HG03460 (cell line): Measurements from ENCODE around the gene ZNF117.
"Not testable (repeated sequence)": the region's sequence is repeated elsewhere in the genome, so short reads cannot be mapped to it uniquely, and the experiment has no call there.

Source experiments
- ATAC-seq: cut with Tn5 transposase; IDR thresholded peaks from one replicate; pipeline ENCODE4 v1.9.1; 2021; ENCODE audit not compliant: unreplicated experiment

Gene ZNF117

DNA sequence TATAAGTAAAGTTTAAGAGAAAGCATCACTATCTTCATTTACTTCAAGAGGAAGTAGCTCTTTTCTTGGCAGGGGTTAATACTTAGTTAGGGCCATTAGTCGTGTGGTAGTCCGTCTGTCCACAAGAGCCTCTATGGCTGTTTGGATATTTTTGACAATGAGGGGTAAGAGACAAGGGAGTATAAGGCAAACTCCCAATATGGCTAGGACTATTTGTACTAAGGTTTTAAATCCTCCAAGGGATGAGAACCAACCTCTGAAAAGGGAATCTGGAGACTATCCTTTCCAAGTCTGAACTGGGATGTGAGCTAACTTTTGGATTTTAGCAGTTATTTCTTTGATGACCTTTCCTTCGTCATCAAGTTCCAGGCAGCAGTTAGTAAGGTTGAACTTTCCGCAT lies at the start of gene ZNF117:
Gene ZNF117 (minus strand): TSS at position 101 of the 400 bp plus-strand sequence.
- no peak for ATAC-seq

GRCh38 chr7:65038767-65039166 lies 47.9 kb upstream of the ZNF117 start:
- peak; percentile 14 for ATAC-seq

DNA sequence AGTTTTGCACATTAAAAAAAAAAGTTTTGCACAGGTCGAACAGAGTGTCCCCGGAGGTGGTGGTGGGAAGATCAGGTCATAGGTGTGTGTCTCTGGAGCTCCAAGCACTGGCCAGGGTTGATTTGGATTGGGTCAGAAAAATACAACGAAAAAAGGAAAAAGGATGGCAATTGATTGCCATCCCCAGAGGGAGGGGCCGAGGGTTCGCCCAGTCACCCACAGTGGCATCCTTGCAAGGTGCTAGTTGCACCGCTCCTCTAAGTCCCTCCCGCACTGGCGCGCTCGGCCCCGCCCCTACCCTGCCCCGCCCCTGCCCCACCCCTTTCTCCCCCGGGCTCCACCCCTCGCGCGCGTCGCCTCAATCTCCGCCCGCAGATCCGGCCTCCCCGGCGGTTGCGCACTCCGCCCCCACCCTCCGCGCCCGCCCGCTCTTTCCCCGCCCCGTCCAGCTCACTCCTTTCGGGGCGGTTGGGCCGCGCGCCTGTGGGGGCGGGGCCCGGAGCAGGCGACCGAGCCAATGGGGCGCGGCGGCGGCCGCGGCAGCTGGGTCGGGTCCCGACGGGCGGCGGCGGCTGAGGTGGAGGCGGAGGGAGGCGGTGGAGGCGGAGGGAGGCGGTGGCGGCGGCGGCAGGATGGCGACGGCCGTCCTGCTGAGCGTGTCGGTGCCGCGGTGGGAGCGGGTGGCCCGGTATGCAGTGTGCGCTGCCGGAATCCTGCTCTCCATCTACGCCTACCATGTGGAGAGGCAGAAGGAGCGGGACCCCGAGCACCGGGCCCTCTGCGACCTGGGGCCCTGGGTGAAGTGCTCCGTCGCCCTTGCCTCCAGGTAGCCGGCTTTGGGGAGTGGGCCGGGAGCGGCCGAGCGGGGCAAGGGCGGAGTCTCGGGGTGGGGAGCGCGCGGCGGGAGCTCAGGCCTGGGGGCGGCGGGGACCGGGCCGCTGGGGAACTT lies 47.2 kb upstream of the ZNF117 start:
- peak; percentile 85 for ATAC-seq

DNA sequence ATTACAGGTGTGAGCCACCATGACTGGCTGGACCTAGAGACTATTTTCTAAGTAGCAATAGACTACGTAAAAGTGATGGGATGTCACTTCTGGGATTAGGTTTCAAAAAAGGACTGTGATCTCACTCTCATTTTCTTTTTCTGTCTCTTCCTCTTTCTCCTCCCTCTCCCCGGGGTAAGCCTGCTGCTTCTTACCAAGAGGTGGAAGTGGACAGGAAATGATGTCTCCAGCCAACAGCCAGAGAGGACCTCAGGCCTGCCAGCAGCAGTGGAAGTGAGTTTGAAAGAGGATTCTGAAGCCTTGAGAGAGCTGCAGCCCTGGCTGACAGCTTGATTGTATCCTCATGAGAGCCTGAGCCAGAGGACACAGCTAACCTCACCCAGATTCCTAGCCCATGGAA lies 45.7 kb upstream of the ZNF117 start:
- ATAC-seq: not testable (repeated sequence)

DNA sequence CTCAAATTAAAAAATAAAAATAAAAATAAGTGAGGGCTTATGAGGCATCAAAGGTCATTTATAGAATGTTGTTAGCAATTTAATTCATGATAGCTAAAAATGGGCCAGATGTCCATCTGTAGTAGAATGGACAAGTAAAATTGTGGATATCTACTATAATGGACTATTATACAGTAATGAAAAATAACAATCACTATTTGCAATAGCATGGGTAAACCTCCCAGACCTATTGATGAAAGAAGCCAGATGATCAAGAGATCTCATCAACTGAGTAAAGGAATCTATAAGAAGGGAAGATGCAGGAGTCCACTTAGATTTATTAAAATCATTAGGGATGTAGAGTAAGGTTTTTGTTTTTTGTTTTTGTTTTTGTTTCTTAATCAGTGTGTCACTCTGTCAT lies 44.6 kb upstream of the ZNF117 start:
- ATAC-seq: not testable (repeated sequence)

DNA sequence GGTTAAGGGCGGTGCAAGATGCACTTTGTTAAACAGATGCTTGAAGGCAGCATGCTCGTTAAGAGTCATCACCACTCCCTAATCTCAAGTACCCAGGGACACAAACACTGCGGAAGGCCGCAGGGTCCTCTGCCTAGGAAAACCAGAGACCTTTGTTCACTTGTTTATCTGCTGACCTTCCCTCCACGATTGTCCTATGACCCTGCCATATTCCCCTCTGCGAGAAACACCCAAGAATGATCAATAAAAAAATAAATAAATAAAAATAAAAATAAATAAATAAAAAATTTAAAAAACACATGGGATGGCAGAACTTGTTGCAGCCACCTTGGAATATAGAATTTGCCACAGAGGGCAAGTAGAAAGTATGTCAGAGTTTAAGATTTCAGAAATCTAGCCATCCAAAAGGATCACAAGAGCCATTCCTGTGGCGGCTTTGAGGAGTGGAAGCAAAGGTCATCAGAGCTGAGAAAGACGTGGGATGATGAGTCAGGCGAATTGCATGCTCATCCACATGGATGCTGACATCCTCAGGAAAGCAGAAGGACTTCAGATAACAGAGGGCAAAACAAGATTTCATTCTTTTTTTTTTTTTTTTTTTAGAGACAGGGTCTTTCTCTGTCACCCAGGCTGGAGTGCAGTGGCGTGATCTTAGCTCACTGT lies 43.4 kb upstream of the ZNF117 start:
- ATAC-seq: not testable (repeated sequence)

GRCh38 chr7:65033391-65033790 lies 42.6 kb upstream of the ZNF117 start:
- not testable (repeated sequence) for ATAC-seq

DNA sequence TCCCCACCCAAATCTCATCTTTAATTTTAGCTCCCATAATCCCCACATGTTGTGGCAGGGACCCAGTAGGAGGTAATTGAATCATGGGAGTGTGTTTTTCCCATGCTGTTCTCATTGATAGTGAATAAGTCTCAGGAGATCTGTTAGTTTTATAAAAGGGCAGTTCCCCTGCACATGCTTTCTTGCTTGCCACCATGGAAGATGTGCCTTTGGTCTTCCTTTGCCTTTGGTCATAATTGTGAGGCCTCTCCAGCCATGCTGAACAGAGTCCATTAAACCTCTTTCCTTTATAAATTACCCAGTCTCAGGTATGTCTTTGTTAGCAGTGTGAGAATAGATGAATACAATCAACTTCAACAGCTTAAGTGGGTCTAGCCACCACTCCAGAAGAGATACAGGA lies 34.2 kb upstream of the ZNF117 start:
- not testable (repeated sequence) for ATAC-seq

- not testable (repeated sequence) for ATAC-seq
Observed at GRCh38 chr7:65020978-65021377, 30.1 kb upstream of the ZNF117 start.

DNA sequence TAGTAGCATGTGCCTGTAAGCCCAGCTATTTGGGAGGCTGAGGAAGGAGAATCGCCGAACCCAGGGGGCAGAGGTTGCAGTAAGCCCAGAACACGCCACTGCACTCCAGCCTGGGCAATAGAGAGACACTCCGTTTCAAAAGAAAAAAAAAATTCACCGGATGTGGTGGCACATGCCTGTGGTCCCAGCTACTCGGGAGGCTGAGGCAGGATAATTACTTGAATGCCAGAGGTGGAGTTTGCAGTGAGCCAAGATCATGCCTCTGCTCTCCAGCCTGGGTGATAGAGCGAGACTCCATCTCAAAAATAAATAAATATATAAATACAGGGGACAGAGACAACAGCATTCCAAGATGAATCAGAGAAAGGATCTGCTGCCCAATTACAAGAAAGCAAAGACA lies 19.0 kb upstream of the ZNF117 start:
- not testable (repeated sequence) for ATAC-seq

- ATAC-seq: not testable (repeated sequence)
Observed at GRCh38 chr7:65009394-65009793, 18.6 kb upstream of the ZNF117 start.

DNA sequence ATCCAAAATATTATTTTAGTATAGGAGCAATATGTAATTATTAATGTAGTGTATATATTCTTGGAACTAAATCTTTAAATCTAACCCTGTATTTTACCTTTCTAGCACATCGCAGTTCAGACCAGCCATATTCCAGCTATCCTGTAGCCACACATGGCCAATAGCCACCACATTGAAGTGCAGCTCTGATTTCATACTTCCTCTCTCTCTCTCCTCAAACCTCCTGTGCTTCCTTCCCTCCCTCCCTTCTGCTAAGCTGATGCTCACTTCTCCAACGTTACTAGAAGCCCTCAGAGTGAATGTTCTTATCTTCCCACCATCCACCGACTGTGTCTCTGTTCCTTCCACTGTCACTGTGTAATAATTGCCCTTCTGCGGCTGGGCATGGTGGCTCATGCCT lies 16.2 kb upstream of the ZNF117 start:
- ATAC-seq: not testable (repeated sequence)

GRCh38 chr7:65006094-65006992 lies 15.5 kb upstream of the ZNF117 start, which contains the start of gene ERV3-1:
Gene ERV3-1, minus strand, starts transcription at chr7:65006687. Its CDS starts 13,661 bp downstream, at chr7:64993026.
- ATAC-seq: peak; percentile 100

DNA sequence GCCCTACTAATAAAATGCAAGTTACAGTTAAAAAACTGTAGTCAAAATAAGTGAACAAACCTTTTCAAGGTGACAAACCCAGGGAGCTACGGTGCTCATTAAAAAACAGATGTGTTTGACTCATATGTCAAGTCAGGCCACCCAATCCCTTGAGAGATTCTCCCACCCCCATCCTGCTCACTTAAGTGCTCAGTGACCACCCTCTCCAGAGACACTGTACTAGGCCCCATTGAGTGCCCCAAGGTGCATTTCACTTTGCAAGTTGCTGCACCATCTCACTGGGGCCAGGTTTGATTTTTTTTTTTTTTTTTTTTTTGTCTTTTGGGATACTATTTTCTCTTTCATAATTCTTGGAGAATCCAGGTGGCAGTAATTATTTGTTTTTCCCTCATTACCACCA lies 13.7 kb upstream of the ZNF117 start:
- ATAC-seq: no peak

GRCh38 chr7:65002972-65003585 lies 12.2 kb upstream of the ZNF117 start:
- ATAC-seq: no peak

DNA sequence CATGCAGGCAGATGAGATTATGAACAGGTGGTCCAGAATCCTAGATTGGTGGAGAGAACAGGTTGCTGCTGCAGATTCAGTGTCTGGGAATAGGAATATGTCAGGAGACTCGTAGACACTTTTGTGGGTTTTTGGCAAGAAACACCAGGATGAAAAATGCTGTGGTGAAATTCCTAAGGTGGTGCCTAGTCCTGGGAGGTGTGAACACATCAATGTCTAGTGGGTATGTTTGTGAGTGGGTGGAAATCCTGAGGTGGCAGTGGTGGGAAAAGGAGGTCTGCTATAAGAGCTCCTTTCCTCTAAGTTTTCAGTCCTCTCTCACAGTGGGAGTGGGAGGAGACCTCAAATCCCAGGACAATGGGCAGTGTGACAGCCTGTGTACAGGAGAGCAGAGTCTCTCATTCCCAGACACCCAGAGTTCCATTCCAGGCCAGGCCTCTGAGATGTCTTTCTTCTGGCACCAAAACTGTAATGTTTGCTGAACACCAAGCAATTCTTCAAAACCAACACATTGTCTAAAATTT lies 10.5 kb upstream of the ZNF117 start:
- ATAC-seq: no peak

GRCh38 chr7:64999165-65000004 lies 8.5 kb upstream of the ZNF117 start:
- ATAC-seq: peak; percentile 58

DNA sequence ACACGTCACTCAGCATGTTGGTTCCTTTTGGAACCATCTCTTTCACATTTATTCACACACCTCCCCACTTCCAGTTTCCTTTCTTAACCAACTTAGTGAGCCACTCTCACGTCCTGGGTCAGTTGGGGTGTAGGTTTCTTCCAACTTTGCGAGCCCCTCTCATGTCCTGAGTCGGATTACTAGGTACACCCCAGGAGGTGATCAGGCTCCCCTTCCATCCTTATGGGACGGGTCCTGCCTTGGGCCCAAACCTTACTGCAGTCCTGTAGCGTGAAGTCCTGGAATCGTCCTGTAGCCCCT lies 8.0 kb upstream of the ZNF117 start:
- ATAC-seq: no peak

DNA sequence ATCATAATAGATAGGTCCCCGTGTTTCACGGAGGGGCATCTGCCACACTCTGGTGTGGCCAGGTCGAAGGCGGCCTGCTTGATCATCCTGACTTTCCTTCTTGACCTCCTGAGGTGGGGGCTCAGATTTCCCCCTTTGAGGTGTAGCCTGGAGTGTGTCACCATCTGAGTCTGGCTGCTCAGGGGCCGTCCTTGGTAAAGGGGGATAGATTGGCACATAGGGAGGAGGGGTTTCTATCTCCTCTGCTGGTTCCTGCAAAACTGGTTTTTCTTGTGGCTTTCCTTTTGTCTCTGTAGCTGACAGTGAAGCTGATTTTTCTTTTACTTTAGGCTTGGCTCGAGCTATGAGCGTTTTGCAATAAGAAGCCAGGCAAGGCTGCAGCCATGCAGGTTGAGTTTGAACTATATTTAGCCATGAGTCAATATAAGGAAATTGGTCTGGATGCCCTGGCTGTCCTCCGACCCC lies 7.1 kb upstream of the ZNF117 start:
- ATAC-seq: no peak
